Activated CD4-positive, alpha-beta memory T cell treated with anti-CD3 and anti-CD28 coated beads, Interleukin-2, amount 10 ng/mL, durations not matched to agents 7 days and 5 days (primary cell): Measurements from ENCODE around the gene MGAT4C. TPM values are rescaled to one million over a fixed set of nuclear protein-coding genes. Genes with fewer than 3 reads are reported as not detected.

Source experiments
- CTCF ChIA-PET: fragments of 350-600 bp; sonication (Branson Sonifier 250); formaldehyde crosslinking; loops from one replicate; lab custom pipeline; 2021; ENCODE audit warnings: antibody characterized with exemption, inconsistent platforms; lab: Charles Lee
- POLR2A ChIA-PET: fragments of 350-600 bp; sonication (Branson Sonifier 250); formaldehyde crosslinking; loops from one replicate; lab custom pipeline; 2021; ENCODE audit warnings: antibody characterized with exemption; lab: Charles Lee
- DNase-seq: peaks from one replicate; pipeline ENCODE4 v3.0.0-alpha.2; 2020
- H3K27ac Mint-ChIP-seq: one replicate; pipeline ENCODE4 v1.8.0; 2021; ENCODE audit warnings: mild to moderate bottlenecking, mixed read lengths
- H3K27me3 Mint-ChIP-seq: one replicate; pipeline ENCODE4 v1.8.0; 2021; ENCODE audit warnings: mixed read lengths
- H3K36me3 Mint-ChIP-seq: one replicate; pipeline ENCODE4 v1.8.0; 2021; ENCODE audit warnings: low read depth, mixed read lengths
- H3K4me1 Mint-ChIP-seq: one replicate; pipeline ENCODE4 v1.8.0; 2021; ENCODE audit warnings: mixed read lengths
- H3K4me3 Mint-ChIP-seq: one replicate; pipeline ENCODE4 v1.8.0; 2021; ENCODE audit warnings: mild to moderate bottlenecking, mixed read lengths
- H3K9me3 Mint-ChIP-seq: one replicate; pipeline ENCODE4 v1.8.0; 2021; ENCODE audit warnings: mixed read lengths
- total RNA-seq, 2 experiments: library from RNA; stranded (reverse); gene quantifications; one replicate each; pipeline ENCODE4 v1.2.3, GENCODE V29; 2021

MGAT4C gene
- total RNA-seq, 2 experiments from 2014 or later: not detected

- H3K4me3 Mint-ChIP-seq: no peak overlapping the region
- ChIA-PET CTCF (no interaction called here), POLR2A (no interaction called here)
Measured at GRCh38 chr12:85979641-85980040, 276.6 kb downstream of the MGAT4C start.

GRCh38 chr12:85975716-85976115 is 280.5 kb downstream of the MGAT4C start:
- ChIA-PET POLR2A (no interaction called here), CTCF (no interaction called here)
- no peak overlapping the region for H3K27ac Mint-ChIP-seq

More at GRCh38 chr12:85979641-85980040, 276.6 kb downstream of the MGAT4C start:
- DNase-seq: no peak
- Mint-ChIP-seq H3K27ac (no peak overlapping the region), H3K9me3 (peaks cover 2% of the 10 kb centered on the region), H3K27me3 (no peaks in the 10 kb centered on the region), H3K4me1 (no peaks in the 10 kb centered on the region), H3K36me3 (no peaks in the 10 kb centered on the region)

GRCh38 chr12:85971800-85972199 is 284.4 kb downstream of the MGAT4C start:
- ChIA-PET CTCF (no interaction called here), POLR2A (no interaction called here)
- H3K27ac Mint-ChIP-seq: no peak overlapping the region
- no peak for DNase-seq
- H3K4me3 Mint-ChIP-seq: no peak overlapping the region
- no peaks in the 10 kb centered on the region for H3K4me1 Mint-ChIP-seq
- no peaks in the 10 kb centered on the region for H3K27me3 Mint-ChIP-seq
- H3K9me3 Mint-ChIP-seq: no peaks in the 10 kb centered on the region
- no peaks in the 10 kb centered on the region for H3K36me3 Mint-ChIP-seq

More at GRCh38 chr12:85975716-85976115, 280.5 kb downstream of the MGAT4C start:
- Mint-ChIP-seq H3K4me3 (no peak overlapping the region), H3K27me3 (no peaks in the 10 kb centered on the region), H3K36me3 (no peaks in the 10 kb centered on the region), H3K9me3 (no peaks in the 10 kb centered on the region), H3K4me1 (no peaks in the 10 kb centered on the region)
- no peak for DNase-seq

GRCh38 chr12:85968606-85969005 is 287.6 kb downstream of the MGAT4C start:
- Mint-ChIP-seq H3K4me1 (no peaks in the 10 kb centered on the region), H3K27me3 (no peaks in the 10 kb centered on the region)
- CTCF ChIA-PET: no interaction called here

GRCh38 chr12:85963326-85963725 is 292.9 kb downstream of the MGAT4C start:
- no peak overlapping the region for H3K27ac Mint-ChIP-seq
- H3K27me3 Mint-ChIP-seq: no peaks in the 10 kb centered on the region
- H3K9me3 Mint-ChIP-seq: no peaks in the 10 kb centered on the region
- no peak overlapping the region for H3K4me3 Mint-ChIP-seq
- DNase-seq: no peak
- no peaks in the 10 kb centered on the region for H3K4me1 Mint-ChIP-seq
- H3K36me3 Mint-ChIP-seq: no peaks in the 10 kb centered on the region
- CTCF ChIA-PET: no interaction called here
- POLR2A ChIA-PET: no interaction called here

More at GRCh38 chr12:85968606-85969005, 287.6 kb downstream of the MGAT4C start:
- H3K36me3 Mint-ChIP-seq: no peaks in the 10 kb centered on the region
- no peak overlapping the region for H3K27ac Mint-ChIP-seq
- POLR2A ChIA-PET: no interaction called here
- no peak overlapping the region for H3K4me3 Mint-ChIP-seq
- H3K9me3 Mint-ChIP-seq: no peaks in the 10 kb centered on the region
- no peak for DNase-seq

- Mint-ChIP-seq H3K4me3 (no peak overlapping the region), H3K9me3 (no peaks in the 10 kb centered on the region), H3K27ac (no peak overlapping the region), H3K36me3 (no peaks in the 10 kb centered on the region), H3K4me1 (no peaks in the 10 kb centered on the region), H3K27me3 (no peaks in the 10 kb centered on the region)
- POLR2A ChIA-PET: no interaction called here
- no peak for DNase-seq
- CTCF ChIA-PET: no interaction called here
Measured at GRCh38 chr12:85956081-85956480, 300.1 kb downstream of the MGAT4C start.

GRCh38 chr12:85955127-85955526 is 301.1 kb downstream of the MGAT4C start:
- Mint-ChIP-seq H3K27ac (no peak overlapping the region), H3K27me3 (no peaks in the 10 kb centered on the region), H3K36me3 (no peaks in the 10 kb centered on the region), H3K4me3 (no peak overlapping the region), H3K4me1 (no peaks in the 10 kb centered on the region), H3K9me3 (no peaks in the 10 kb centered on the region)
- no peak for DNase-seq
- CTCF ChIA-PET: no interaction called here
- POLR2A ChIA-PET: no interaction called here

- H3K9me3 Mint-ChIP-seq: no peaks in the 10 kb centered on the region
- H3K36me3 Mint-ChIP-seq: no peaks in the 10 kb centered on the region
- DNase-seq: no peak
- no peak overlapping the region for H3K4me3 Mint-ChIP-seq
- H3K27me3 Mint-ChIP-seq: no peaks in the 10 kb centered on the region
- ChIA-PET POLR2A (no interaction called here), CTCF (interaction anchor here (1.3 to 1.7 kb wide), 2 partner anchors 31 to 483 kb away, joined by 3 read pairs; no protein-coding TSS in a partner anchor)
- no peak overlapping the region for H3K27ac Mint-ChIP-seq
- no peaks in the 10 kb centered on the region for H3K4me1 Mint-ChIP-seq
Measured at GRCh38 chr12:85951823-85952222, 304.4 kb downstream of the MGAT4C start.

- H3K9me3 Mint-ChIP-seq: no peaks in the 10 kb centered on the region
- H3K36me3 Mint-ChIP-seq: no peaks in the 10 kb centered on the region
- no peak overlapping the region for H3K4me3 Mint-ChIP-seq
- POLR2A ChIA-PET: no interaction called here
- CTCF ChIA-PET: no interaction called here
- no peaks in the 10 kb centered on the region for H3K27me3 Mint-ChIP-seq
- DNase-seq: no peak
- no peak overlapping the region for H3K27ac Mint-ChIP-seq
- no peaks in the 10 kb centered on the region for H3K4me1 Mint-ChIP-seq
Measured at GRCh38 chr12:85949253-85949652, 306.9 kb downstream of the MGAT4C start.

GRCh38 chr12:85948340-85948739 is 307.9 kb downstream of the MGAT4C start:
- no peaks in the 10 kb centered on the region for H3K27me3 Mint-ChIP-seq
- H3K9me3 Mint-ChIP-seq: no peaks in the 10 kb centered on the region
- H3K27ac Mint-ChIP-seq: no peak overlapping the region
- DNase-seq: no peak
- H3K4me1 Mint-ChIP-seq: no peaks in the 10 kb centered on the region
- H3K4me3 Mint-ChIP-seq: no peak overlapping the region
- POLR2A ChIA-PET: no interaction called here
- CTCF ChIA-PET: no interaction called here
- no peaks in the 10 kb centered on the region for H3K36me3 Mint-ChIP-seq

GRCh38 chr12:85947286-85947685 is 308.9 kb downstream of the MGAT4C start:
- CTCF ChIA-PET: no interaction called here

GRCh38 chr12:85946375-85946774 is 309.8 kb downstream of the MGAT4C start:
- Mint-ChIP-seq H3K36me3 (no peaks in the 10 kb centered on the region), H3K4me3 (no peak overlapping the region), H3K27ac (no peak overlapping the region), H3K27me3 (no peaks in the 10 kb centered on the region), H3K4me1 (no peaks in the 10 kb centered on the region), H3K9me3 (no peaks in the 10 kb centered on the region)
- no peak for DNase-seq
- ChIA-PET POLR2A (no interaction called here), CTCF (interaction anchor here (1.2 kb wide), 1 partner anchor 12 kb away, joined by 3 read pairs; no protein-coding TSS in a partner anchor)

More at GRCh38 chr12:85947286-85947685, 308.9 kb downstream of the MGAT4C start:
- no peaks in the 10 kb centered on the region for H3K9me3 Mint-ChIP-seq
- H3K4me1 Mint-ChIP-seq: no peaks in the 10 kb centered on the region
- H3K4me3 Mint-ChIP-seq: no peak overlapping the region
- DNase-seq: no peak
- no peak overlapping the region for H3K27ac Mint-ChIP-seq
- H3K27me3 Mint-ChIP-seq: no peaks in the 10 kb centered on the region
- POLR2A ChIA-PET: no interaction called here
- no peaks in the 10 kb centered on the region for H3K36me3 Mint-ChIP-seq

GRCh38 chr12:85927166-85927565 is 329.0 kb downstream of the MGAT4C start:
- Mint-ChIP-seq H3K9me3 (no peaks in the 10 kb centered on the region), H3K4me1 (no peaks in the 10 kb centered on the region), H3K27ac (no peak overlapping the region), H3K4me3 (no peak overlapping the region), H3K36me3 (no peaks in the 10 kb centered on the region), H3K27me3 (no peaks in the 10 kb centered on the region)
- DNase-seq: no peak
- ChIA-PET POLR2A (no interaction called here), CTCF (no interaction called here)

GRCh38 chr12:85923767-85924331 is 332.3 kb downstream of the MGAT4C start:
- Mint-ChIP-seq H3K36me3 (no peaks in the 10 kb centered on the region), H3K27me3 (no peaks in the 10 kb centered on the region)
- POLR2A ChIA-PET: no interaction called here

More at GRCh38 chr12:85923767-85924331, 332.3 kb downstream of the MGAT4C start:
- no peak for DNase-seq
- Mint-ChIP-seq H3K9me3 (no peaks in the 10 kb centered on the region), H3K4me1 (no peaks in the 10 kb centered on the region), H3K27ac (no peak overlapping the region), H3K4me3 (no peak overlapping the region)
- CTCF ChIA-PET: interaction anchor here (0.7 to 1.1 kb wide), 3 partner anchors 8 to 24 kb away, joined by 3 read pairs; no protein-coding TSS in a partner anchor
